Mononuclear cell (primary cell): Measurements from ENCODE around the gene NUP98. TPM values are rescaled to one million over a fixed set of nuclear protein-coding genes. Genes with fewer than 3 reads are reported as not detected.

ENCODE experiments used
- H3K27me3 ChIP-seq: 2 replicates; pipeline ENCODE4 v1.6.0; 2011; ENCODE audit warnings: low read length, control low read depth; ENCODE audit not compliant: insufficient read depth
- H3K4me1 ChIP-seq: 2 replicates; pipeline ENCODE4 v1.5.1; 2011; ENCODE audit warnings: mild to moderate bottlenecking, low read length, control low read depth; ENCODE audit not compliant: insufficient read depth
- H3K4me3 ChIP-seq: 2 replicates; pipeline ENCODE4 v1.5.1; 2011; ENCODE audit warnings: mild to moderate bottlenecking, low read length, moderate library complexity
- H3K9me3 ChIP-seq: 2 replicates; pipeline ENCODE4 v1.5.1; 2011; ENCODE audit warnings: low read depth, mild to moderate bottlenecking, control low read depth, low read length
- total RNA-seq: library from RNA; depleted of rRNA; stranded (reverse); fragments of >200 nt; gene quantifications from one replicate; pipeline ENCODE4 v1.2.3, GENCODE V29; 2012

Gene NUP98
- total RNA-seq, 1 donor = 227 TPM

GRCh38 chr11:3832816-3833215 is 35.5 kb upstream of the NUP98 start:
- no peaks in the 10 kb centered on the region for H3K9me3 ChIP-seq
- no peak overlapping the region for H3K4me3 ChIP-seq
- no peaks in the 10 kb centered on the region for H3K27me3 ChIP-seq
- peaks cover 90% of the 10 kb centered on the region for H3K4me1 ChIP-seq

GRCh38 chr11:3831378-3832239 is 34.3 kb upstream of the NUP98 start:
- Histone ChIP-seq H3K9me3 (no peaks in the 10 kb centered on the region), H3K27me3 (no peaks in the 10 kb centered on the region), H3K4me1 (peaks cover 84% of the 10 kb centered on the region), H3K4me3 (no peak overlapping the region)

DNA sequence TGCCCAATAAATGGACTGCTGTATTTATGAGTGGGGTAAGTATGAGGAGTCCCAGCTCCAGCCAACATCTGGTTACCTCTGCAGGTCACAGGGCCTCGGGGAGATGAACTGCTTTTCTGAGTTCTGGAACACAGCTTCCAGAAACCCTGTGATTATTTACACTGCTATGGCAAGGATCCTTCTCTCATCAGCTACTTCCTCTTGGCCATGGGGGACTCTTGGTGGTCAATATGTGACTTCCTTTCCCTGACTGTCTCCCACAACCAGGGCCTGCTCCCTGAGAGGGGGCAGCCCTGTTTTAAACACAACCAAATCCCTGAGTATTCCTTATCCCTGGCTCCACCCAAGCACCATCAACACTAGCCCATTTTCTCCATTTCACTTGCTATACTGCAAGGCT is 33.4 kb upstream of the NUP98 start:
- no peak overlapping the region for H3K4me3 ChIP-seq
- H3K4me1 ChIP-seq = peaks cover 84% of the 10 kb centered on the region
- H3K27me3 ChIP-seq = no peaks in the 10 kb centered on the region
- H3K9me3 ChIP-seq = no peaks in the 10 kb centered on the region

DNA sequence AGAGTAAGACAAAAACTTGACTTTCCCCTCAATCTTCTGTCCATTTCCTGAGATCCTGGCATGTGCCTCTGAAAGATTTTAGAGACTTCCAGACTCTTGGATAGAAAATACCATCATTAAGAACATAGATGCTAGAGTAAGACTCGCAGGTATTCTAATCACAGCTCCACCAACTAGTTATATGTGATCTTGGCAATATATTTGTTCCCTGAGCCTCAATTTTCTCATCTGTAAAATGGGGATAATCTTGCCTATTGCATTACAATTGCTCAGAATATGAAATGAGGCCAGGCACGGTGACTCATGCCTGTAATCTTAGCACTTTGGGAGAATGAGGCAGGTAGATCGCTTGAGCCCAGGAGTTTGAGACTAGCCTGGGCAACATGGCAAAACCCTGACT is 32.7 kb upstream of the NUP98 start:
- no peaks in the 10 kb centered on the region for H3K9me3 ChIP-seq
- H3K27me3 ChIP-seq = no peaks in the 10 kb centered on the region
- no peak overlapping the region for H3K4me3 ChIP-seq
- H3K4me1 ChIP-seq = peaks cover 84% of the 10 kb centered on the region

- H3K27me3 ChIP-seq = no peaks in the 10 kb centered on the region
- H3K9me3 ChIP-seq = no peaks in the 10 kb centered on the region
- H3K4me3 ChIP-seq = no peak overlapping the region
- peaks cover 66% of the 10 kb centered on the region for H3K4me1 ChIP-seq
Observed at GRCh38 chr11:3827434-3828186, 30.3 kb upstream of the NUP98 start.

- Histone ChIP-seq H3K9me3 (no peaks in the 10 kb centered on the region), H3K4me1 (peaks cover 57% of the 10 kb centered on the region), H3K4me3 (no peak overlapping the region), H3K27me3 (no peaks in the 10 kb centered on the region)
Observed at GRCh38 chr11:3826721-3827120, 29.4 kb upstream of the NUP98 start.

DNA sequence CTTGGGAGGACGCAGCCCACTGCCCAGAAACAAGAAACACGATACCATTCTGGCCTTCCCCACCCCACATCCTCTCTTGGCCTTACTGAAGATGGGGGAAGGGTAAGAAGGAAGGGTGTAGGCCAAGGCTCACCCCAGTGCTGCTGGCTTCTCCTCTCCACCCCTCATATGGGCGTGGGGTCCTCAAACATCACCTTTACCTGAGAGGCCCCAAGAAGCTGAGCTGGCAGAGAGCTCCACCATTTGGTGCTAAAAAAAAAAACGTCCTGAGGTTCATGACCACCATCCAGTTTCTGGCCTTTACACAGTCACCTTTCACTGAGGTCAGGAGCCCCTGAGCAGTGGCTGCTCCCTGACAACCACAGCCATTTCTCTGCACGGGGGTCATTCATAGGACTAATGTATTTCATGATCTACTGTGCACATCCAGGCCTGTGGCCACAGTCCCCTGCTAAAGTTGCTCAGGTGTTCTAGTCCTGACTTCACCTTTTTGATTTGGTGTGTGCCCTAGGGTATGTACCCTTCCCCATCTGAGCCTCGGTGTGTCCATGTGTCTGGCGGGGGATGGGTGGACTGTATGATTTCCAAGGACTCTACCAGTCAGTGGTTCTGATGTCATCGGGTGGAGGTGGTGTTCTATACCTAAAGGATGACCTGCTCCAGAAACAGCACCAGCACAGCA is 28.3 kb upstream of the NUP98 start:
- Histone ChIP-seq H3K27me3 (no peaks in the 10 kb centered on the region), H3K9me3 (no peaks in the 10 kb centered on the region), H3K4me1 (peaks cover 46% of the 10 kb centered on the region), H3K4me3 (no peak overlapping the region)

GRCh38 chr11:3824714-3825472 is 27.5 kb upstream of the NUP98 start:
- no peaks in the 10 kb centered on the region for H3K27me3 ChIP-seq
- peaks cover 39% of the 10 kb centered on the region for H3K4me1 ChIP-seq
- H3K4me3 ChIP-seq = no peak overlapping the region
- H3K9me3 ChIP-seq = no peaks in the 10 kb centered on the region

GRCh38 chr11:3823762-3824506 is 26.6 kb upstream of the NUP98 start:
- Histone ChIP-seq H3K4me3 (no peak overlapping the region), H3K9me3 (no peaks in the 10 kb centered on the region), H3K4me1 (peaks cover 29% of the 10 kb centered on the region), H3K27me3 (no peaks in the 10 kb centered on the region)

GRCh38 chr11:3823303-3823702 is 25.9 kb upstream of the NUP98 start:
- Histone ChIP-seq H3K27me3 (no peaks in the 10 kb centered on the region), H3K4me1 (peaks cover 28% of the 10 kb centered on the region), H3K9me3 (no peaks in the 10 kb centered on the region), H3K4me3 (no peak overlapping the region)

- no peaks in the 10 kb centered on the region for H3K9me3 ChIP-seq
- H3K4me1 ChIP-seq = peaks cover 28% of the 10 kb centered on the region
- H3K27me3 ChIP-seq = no peaks in the 10 kb centered on the region
- no peak overlapping the region for H3K4me3 ChIP-seq
Observed at GRCh38 chr11:3822312-3822711, 25.0 kb upstream of the NUP98 start.

- Histone ChIP-seq H3K27me3 (no peaks in the 10 kb centered on the region), H3K9me3 (no peaks in the 10 kb centered on the region), H3K4me1 (peaks cover 16% of the 10 kb centered on the region), H3K4me3 (no peak overlapping the region)
Observed at GRCh38 chr11:3820971-3821370, 23.6 kb upstream of the NUP98 start.

DNA sequence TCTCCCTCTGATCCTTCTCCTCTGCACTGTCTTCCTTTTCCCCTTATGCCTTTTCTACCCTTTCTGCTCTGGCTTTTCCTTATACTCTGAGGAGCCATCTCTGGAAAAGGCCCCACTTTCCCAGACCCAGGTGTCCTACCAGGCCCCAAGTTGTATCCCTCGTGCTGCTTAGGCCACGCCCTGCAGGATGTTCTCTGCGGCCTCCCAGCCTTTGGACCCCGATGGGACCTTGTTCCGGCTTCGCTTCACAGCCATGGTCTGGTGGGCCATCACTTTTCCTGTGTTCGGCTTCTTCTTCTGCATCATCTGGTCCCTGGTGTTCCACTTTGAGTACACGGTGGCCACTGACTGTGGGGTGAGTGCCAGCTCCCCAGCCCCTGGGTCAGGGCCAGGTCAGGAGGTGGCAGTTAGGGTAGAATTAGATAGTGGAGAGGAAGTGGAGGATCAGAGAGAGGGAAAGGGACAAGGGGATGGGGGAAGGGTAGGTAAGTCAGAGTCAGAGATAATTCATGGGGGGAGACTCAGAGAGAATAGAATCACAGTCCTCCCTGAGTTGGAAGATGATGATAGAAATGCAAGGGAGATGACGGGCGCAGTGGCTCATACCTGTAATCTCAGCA is 19.9 kb upstream of the NUP98 start:
- no peaks in the 10 kb centered on the region for H3K9me3 ChIP-seq
- H3K4me3 ChIP-seq = no peak overlapping the region
- no peaks in the 10 kb centered on the region for H3K27me3 ChIP-seq
- no peaks in the 10 kb centered on the region for H3K4me1 ChIP-seq

DNA sequence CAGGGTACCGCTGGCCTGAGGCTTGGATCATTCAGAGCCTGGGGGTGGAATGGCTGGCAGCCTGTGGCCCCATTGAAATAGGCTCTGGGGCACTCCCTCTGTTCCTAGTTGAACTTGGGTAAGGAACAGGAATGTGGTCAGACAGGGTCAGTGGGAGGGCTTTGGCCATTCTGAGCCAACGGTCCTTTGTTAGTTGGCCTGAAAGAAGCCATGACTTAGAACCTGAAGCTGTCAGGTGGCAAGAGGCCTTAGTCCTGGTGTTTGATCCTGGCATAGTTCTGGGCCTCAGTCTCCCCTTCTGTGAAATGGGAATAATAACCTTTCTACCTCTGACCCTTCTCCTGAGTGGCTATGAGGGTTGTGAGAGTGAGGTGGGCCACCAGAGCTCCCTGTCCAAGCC is 19.3 kb upstream of the NUP98 start:
- Histone ChIP-seq H3K9me3 (no peaks in the 10 kb centered on the region), H3K27me3 (no peaks in the 10 kb centered on the region), H3K4me3 (no peak overlapping the region), H3K4me1 (no peaks in the 10 kb centered on the region)
